RWPE2 (cell line): ENCODE measurements around the gene ERBB4.

Experiments used
- ATAC-seq: fragments of 200-7000 bp; cut with Tn5 transposase; 3 replicates; pipeline ENCODE4 v1.9.1; 2021; ENCODE audit warnings: low read depth
- DNase-seq: peaks from one replicate; pipeline ENCODE4 v3.0.0-alpha.2; 2020; ENCODE audit warnings: low spot score
- H3K27ac ChIP-seq: fragments of 450-650 bp; 2 replicates; pipeline ENCODE4 v1.5.1; 2017; ENCODE audit warnings: mild to moderate bottlenecking; ENCODE audit not compliant: poor library complexity, severe bottlenecking
- H3K27me3 ChIP-seq: fragments of 250-450 bp; sonication (Bioruptor Pico); 2 replicates; pipeline ENCODE4 v1.5.1; 2021; ENCODE audit warnings: mild to moderate bottlenecking, moderate library complexity; ENCODE audit not compliant: insufficient read depth, poor library complexity, severe bottlenecking
- H3K36me3 ChIP-seq: fragments of 250-450 bp; sonication (Bioruptor Pico); 2 replicates; pipeline ENCODE4 v1.5.1; 2020; ENCODE audit warnings: low read depth, mild to moderate bottlenecking, moderate library complexity
- H3K4me1 ChIP-seq: fragments of 250-450 bp; sonication (Bioruptor Pico); 2 replicates; pipeline ENCODE4 v1.5.1; 2021; ENCODE audit warnings: mild to moderate bottlenecking, moderate library complexity; ENCODE audit not compliant: insufficient read depth, poor library complexity, severe bottlenecking
- H3K4me3 ChIP-seq: fragments of 250-450 bp; sonication (Bioruptor Pico); 2 replicates; pipeline ENCODE4 v1.5.1; 2021; ENCODE audit warnings: mild to moderate bottlenecking, moderate library complexity; ENCODE audit not compliant: severe bottlenecking
- H3K9me3 ChIP-seq: fragments of 250-450 bp; sonication (Bioruptor Pico); 2 replicates; pipeline ENCODE4 v1.5.1; 2021; ENCODE audit warnings: mild to moderate bottlenecking, moderate library complexity; ENCODE audit not compliant: severe bottlenecking
- CTCF ChIP-seq: fragments of 450-650 bp; IDR thresholded peaks from one replicate; pipeline ENCODE4 v1.5.1; 2017; ENCODE audit warnings: mild to moderate bottlenecking, moderate library complexity; ENCODE audit not compliant: poor library complexity, severe bottlenecking

ERBB4 gene

GRCh38 chr2:212028798-212029394 lies 509.7 kb downstream of the ERBB4 start:
- H3K27ac ChIP-seq = no peak overlapping the region
- H3K27me3 ChIP-seq = no peaks in the 10 kb centered on the region
- H3K4me1 ChIP-seq = peaks cover 12% of the 10 kb centered on the region
- no peak overlapping the region for H3K4me3 ChIP-seq
- DNase-seq (no peak), ATAC-seq (no peak)
- TF ChIP-seq CTCF = no peak
- no peaks in the 10 kb centered on the region for H3K9me3 ChIP-seq
- no peaks in the 10 kb centered on the region for H3K36me3 ChIP-seq

- no peaks in the 10 kb centered on the region for H3K27me3 ChIP-seq
- DNase-seq (no peak), ATAC-seq (no peak)
- H3K4me1 ChIP-seq = peaks cover 10% of the 10 kb centered on the region
- H3K9me3 ChIP-seq = no peaks in the 10 kb centered on the region
- no peak overlapping the region for H3K27ac ChIP-seq
- TF ChIP-seq CTCF = no peak
- no peaks in the 10 kb centered on the region for H3K36me3 ChIP-seq
- no peak overlapping the region for H3K4me3 ChIP-seq
Measured at GRCh38 chr2:212027681-212028628, 510.6 kb downstream of the ERBB4 start.

- Histone ChIP-seq H3K27ac (no peak overlapping the region), H3K9me3 (no peaks in the 10 kb centered on the region), H3K36me3 (no peaks in the 10 kb centered on the region), H3K27me3 (no peaks in the 10 kb centered on the region), H3K4me3 (no peak overlapping the region), H3K4me1 (no peaks in the 10 kb centered on the region)
- no peak for DNase-seq
- no peak for ATAC-seq
- TF ChIP-seq CTCF = no peak
Measured at GRCh38 chr2:212024040-212024439, 514.6 kb downstream of the ERBB4 start.

- DNase-seq (no peak), ATAC-seq (no peak)
- H3K4me3 ChIP-seq = no peak overlapping the region
- no peak for TF ChIP-seq CTCF
- no peak overlapping the region for H3K27ac ChIP-seq
- no peaks in the 10 kb centered on the region for H3K27me3 ChIP-seq
- H3K9me3 ChIP-seq = no peaks in the 10 kb centered on the region
- H3K36me3 ChIP-seq = no peaks in the 10 kb centered on the region
- no peaks in the 10 kb centered on the region for H3K4me1 ChIP-seq
Measured at GRCh38 chr2:212022966-212023365, 515.6 kb downstream of the ERBB4 start.
